ENCODE data around the gene AKNAD1. TPM values are rescaled to one million over a fixed set of nuclear protein-coding genes. Genes with fewer than 3 reads are reported as not detected.

The AKNAD1 gene
- total and polyA plus RNA-seq, 3 experiments from 2014 or later = not detected

DNA sequence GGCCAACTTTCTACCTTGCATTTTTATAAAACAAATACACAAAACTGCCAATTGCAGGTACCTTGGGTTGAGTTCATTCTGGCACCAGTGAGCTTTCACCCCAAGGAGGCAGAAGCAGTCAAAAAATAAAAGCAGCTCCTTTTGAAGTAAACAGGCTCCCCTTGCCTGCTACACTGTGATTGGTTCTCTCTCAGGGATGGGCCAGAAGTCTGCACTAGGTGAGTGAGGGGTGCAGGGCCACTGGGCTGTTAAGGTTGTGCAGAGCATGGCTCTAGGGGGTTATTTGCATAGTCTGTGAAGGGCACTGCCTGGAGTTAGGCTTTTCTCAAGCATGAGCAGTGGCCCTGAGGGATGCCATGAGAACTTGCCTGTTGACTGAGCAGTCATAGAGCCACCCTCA, 39.1 kb downstream of the AKNAD1 start:
- Mint-ChIP-seq H3K27ac (no peak overlapping the region), H3K4me1 (no peaks in the 10 kb centered on the region), H3K36me3 (no peaks in the 10 kb centered on the region), H3K27me3 (peaks cover 1 to 27% of the 10 kb centered on the region in 2 donors), H3K4me3 (no peak overlapping the region), H3K9me3 (no peaks in the 10 kb centered on the region)
- Histone ChIP-seq H3K4me1 (ENCODE audit: insufficient read depth, low read length) (no peaks in the 10 kb centered on the region), H3K4me3 (ENCODE audit: low read length) (no peak overlapping the region), H3K27ac (ENCODE audit: low read depth, low read length) (no peak overlapping the region), H3K27me3 (ENCODE audit: insufficient read depth, low read length, poor library complexity, severe bottlenecking) (no peaks in the 10 kb centered on the region), H3K9me3 (ENCODE audit: low read length) (no peaks in the 10 kb centered on the region), H3K36me3 (ENCODE audit: insufficient read depth, low read length) (no peaks in the 10 kb centered on the region)
- DNase-seq = no peak
- ChIA-PET CTCF (interaction anchor here (2.0 kb wide), 1 partner anchor 10 kb away, joined by 7 read pairs; no protein-coding TSS in a partner anchor), POLR2A (no interaction called here)

DNA sequence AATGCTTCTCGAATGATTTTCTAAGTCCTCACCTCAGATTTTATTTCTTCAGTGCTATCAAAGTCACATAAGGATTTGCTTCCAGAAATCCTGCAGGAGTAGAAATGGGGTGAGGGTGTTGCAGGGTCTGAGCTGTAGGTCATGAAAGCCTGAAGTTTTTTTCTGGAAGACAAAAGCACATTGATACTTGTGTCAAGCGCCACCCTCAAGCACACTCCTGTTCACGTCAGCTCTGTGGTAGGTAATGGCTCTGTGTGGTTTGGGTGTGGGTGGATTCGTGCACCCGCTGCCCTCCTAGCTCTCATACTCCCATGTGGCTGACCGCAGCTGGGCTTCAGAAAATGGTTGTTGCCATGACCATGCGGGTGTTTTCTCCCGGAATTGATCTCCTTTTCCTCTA, 39.9 kb downstream of the AKNAD1 start:
- no peak for DNase-seq
- H3K4me1 ChIP-seq (ENCODE audit: insufficient read depth, low read length) = no peaks in the 10 kb centered on the region

DNA sequence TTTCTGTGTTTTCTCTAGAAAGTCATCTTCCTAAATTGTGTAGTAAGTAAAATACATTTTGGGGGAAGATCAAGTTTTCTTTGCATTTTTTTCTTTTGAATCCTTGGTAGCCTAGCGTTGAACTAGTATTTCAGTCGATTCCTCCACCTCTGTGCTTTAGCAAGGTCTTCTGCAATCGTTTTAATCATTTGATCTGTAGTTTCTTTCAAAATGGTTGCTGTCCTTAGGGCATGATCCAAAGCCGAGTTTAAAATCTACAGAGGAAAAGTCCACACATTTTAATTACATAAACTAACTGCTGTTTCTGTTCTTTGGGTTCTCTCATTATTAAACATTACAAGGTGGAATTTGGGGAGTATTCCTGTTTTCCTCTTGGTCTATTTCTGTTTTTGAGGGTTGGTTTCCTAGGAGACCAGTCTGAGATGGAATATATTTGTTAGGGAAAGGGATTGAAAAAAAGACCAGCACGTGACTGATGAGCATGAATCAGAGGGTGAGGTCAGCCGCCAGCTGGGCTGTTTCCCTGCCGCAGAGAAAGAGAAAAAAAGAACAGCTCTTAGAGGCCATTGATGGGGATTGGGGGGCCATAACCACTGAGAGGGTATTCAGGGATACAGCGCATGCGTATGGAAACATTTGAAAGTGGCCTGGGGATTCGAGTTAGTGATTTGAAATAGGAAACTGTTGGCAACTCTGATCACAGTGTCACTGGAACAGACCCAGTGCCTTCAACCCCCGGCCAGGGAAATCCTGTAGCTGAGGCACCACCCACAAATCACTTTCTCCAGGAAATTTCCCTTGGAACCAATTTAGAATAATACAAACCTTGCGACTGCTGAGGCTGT, 40.6 kb downstream of the AKNAD1 start:
- ChIA-PET CTCF (interaction anchor here (2.0 kb wide), 1 partner anchor 12 kb away, joined by 7 read pairs; no protein-coding TSS in a partner anchor), POLR2A (no interaction called here)
- no peak overlapping the region for H3K27ac ChIP-seq (ENCODE audit: low read depth, low read length)
- H3K27ac Mint-ChIP-seq = no peak overlapping the region
- no peak for DNase-seq
- H3K4me3 Mint-ChIP-seq = no peak overlapping the region
- no peaks in the 10 kb centered on the region for H3K9me3 ChIP-seq (ENCODE audit: low read length)
- peaks cover 0 to 7% (median 0%) of the 10 kb centered on the region in 3 donors for H3K36me3 Mint-ChIP-seq
- no peaks in the 10 kb centered on the region for H3K27me3 ChIP-seq (ENCODE audit: insufficient read depth, low read length, poor library complexity, severe bottlenecking)
- H3K4me1 Mint-ChIP-seq = no peaks in the 10 kb centered on the region
- H3K36me3 ChIP-seq (ENCODE audit: insufficient read depth, low read length) = no peaks in the 10 kb centered on the region
- H3K9me3 Mint-ChIP-seq = no peaks in the 10 kb centered on the region
- H3K27me3 Mint-ChIP-seq = peaks cover 1 to 18% of the 10 kb centered on the region in 2 donors
- no peak overlapping the region for H3K4me3 ChIP-seq (ENCODE audit: low read length)
- no peaks in the 10 kb centered on the region for H3K4me1 ChIP-seq (ENCODE audit: insufficient read depth, low read length)

More for the DNA sequence above, 39.9 kb downstream of the AKNAD1 start:
- Histone ChIP-seq H3K9me3 (ENCODE audit: low read length) (no peaks in the 10 kb centered on the region), H3K27me3 (ENCODE audit: insufficient read depth, low read length, poor library complexity, severe bottlenecking) (no peaks in the 10 kb centered on the region), H3K4me3 (ENCODE audit: low read length) (no peak overlapping the region), H3K27ac (ENCODE audit: low read depth, low read length) (no peak overlapping the region), H3K36me3 (ENCODE audit: insufficient read depth, low read length) (no peaks in the 10 kb centered on the region)
- Mint-ChIP-seq H3K36me3 (peaks cover 0 to under 1% (median 0%) of the 10 kb centered on the region in 3 donors), H3K27ac (no peak overlapping the region), H3K4me1 (no peaks in the 10 kb centered on the region), H3K4me3 (no peak overlapping the region), H3K27me3 (peaks cover 1 to 25% of the 10 kb centered on the region in 2 donors), H3K9me3 (no peaks in the 10 kb centered on the region)
- ChIA-PET CTCF (interaction anchor here (2.0 kb wide), 1 partner anchor 11 kb away, joined by 7 read pairs; no protein-coding TSS in a partner anchor), POLR2A (no interaction called here)

- Mint-ChIP-seq H3K4me3 (no peak overlapping the region), H3K4me1 (no peaks in the 10 kb centered on the region), H3K27ac (no peak overlapping the region), H3K36me3 (peaks cover 0 to 7% (median 0%) of the 10 kb centered on the region in 3 donors), H3K27me3 (peaks cover 1 to 17% of the 10 kb centered on the region in 2 donors), H3K9me3 (no peaks in the 10 kb centered on the region)
- ChIA-PET CTCF (no interaction called here), POLR2A (no interaction called here)
- DNase-seq = no peak
- Histone ChIP-seq H3K4me1 (ENCODE audit: insufficient read depth, low read length) (no peaks in the 10 kb centered on the region), H3K27me3 (ENCODE audit: insufficient read depth, low read length, poor library complexity, severe bottlenecking) (no peaks in the 10 kb centered on the region), H3K9me3 (ENCODE audit: low read length) (no peaks in the 10 kb centered on the region), H3K27ac (ENCODE audit: low read depth, low read length) (no peak overlapping the region), H3K4me3 (ENCODE audit: low read length) (no peak overlapping the region), H3K36me3 (ENCODE audit: insufficient read depth, low read length) (no peaks in the 10 kb centered on the region)
These were observed 41.3 kb downstream of the AKNAD1 start for GRCh38 chr1:108815566-108815965.

DNA sequence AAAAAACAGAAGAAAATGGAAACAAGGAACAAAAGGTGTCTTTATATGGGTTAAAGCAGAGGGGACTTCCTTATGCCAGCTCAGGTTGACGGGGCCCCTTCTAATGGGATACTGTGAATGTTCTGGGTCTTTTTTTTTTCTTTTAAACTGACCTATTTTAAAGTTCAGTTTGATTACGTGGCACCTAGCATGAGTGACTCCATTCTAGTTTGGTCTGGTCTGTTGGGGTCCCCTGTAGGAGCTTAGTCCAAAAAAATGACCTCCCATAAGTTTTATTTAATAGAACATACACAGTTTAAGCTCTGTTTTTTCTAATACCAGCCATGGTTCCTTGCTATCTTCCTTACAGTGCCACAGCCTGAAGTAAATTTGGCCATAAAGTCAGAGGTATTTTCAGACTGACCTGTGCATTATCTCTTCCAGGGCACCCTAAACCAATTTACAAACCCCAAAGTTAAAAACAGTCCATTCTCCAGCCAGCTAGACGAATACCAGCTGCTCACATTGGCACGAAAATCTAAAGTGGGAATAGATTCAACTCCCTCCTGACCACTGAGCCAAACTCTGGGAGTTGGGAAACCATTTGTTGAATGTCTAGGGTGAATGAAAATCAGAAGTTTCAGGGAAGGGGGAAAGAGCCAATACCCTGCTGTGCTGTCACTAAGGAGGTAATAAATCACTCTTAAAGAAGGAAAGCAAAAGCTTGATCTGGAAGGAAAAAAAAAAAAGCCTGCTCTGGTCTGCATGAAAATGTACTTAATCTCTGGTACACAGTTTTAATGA, 42.4 kb downstream of the AKNAD1 start:
- Histone ChIP-seq H3K36me3 (ENCODE audit: insufficient read depth, low read length) (no peaks in the 10 kb centered on the region), H3K9me3 (ENCODE audit: low read length) (no peaks in the 10 kb centered on the region), H3K27me3 (ENCODE audit: insufficient read depth, low read length, poor library complexity, severe bottlenecking) (no peaks in the 10 kb centered on the region), H3K4me1 (ENCODE audit: insufficient read depth, low read length) (no peaks in the 10 kb centered on the region), H3K4me3 (ENCODE audit: low read length) (no peak overlapping the region), H3K27ac (ENCODE audit: low read depth, low read length) (no peak overlapping the region)
- no peak for DNase-seq
- no peak overlapping the region for H3K4me3 Mint-ChIP-seq
- H3K27ac Mint-ChIP-seq = no peak overlapping the region
- peaks cover 1 to 11% of the 10 kb centered on the region in 2 donors for H3K27me3 Mint-ChIP-seq
- H3K4me1 Mint-ChIP-seq = no peaks in the 10 kb centered on the region
- H3K9me3 Mint-ChIP-seq = no peaks in the 10 kb centered on the region
- peaks cover 0 to 18% (median 1%) of the 10 kb centered on the region in 3 donors for H3K36me3 Mint-ChIP-seq
- ChIA-PET POLR2A (no interaction called here), CTCF (no interaction called here)

- CTCF ChIA-PET = interaction anchor here (1.0 to 1.2 kb wide), 2 partner anchors 13 to 15 kb away, joined by 3 to 4 read pairs; no protein-coding TSS in a partner anchor
- H3K27ac Mint-ChIP-seq = no peak overlapping the region
These were observed 43.6 kb downstream of the AKNAD1 start for GRCh38 chr1:108813326-108813725.

GRCh38 chr1:108811611-108812010, 45.3 kb downstream of the AKNAD1 start:
- CTCF ChIA-PET = no interaction called here
- no peak overlapping the region for H3K4me3 Mint-ChIP-seq
- Histone ChIP-seq H3K27me3 (ENCODE audit: insufficient read depth, low read length, poor library complexity, severe bottlenecking) (no peaks in the 10 kb centered on the region), H3K27ac (ENCODE audit: low read depth, low read length) (no peak overlapping the region), H3K4me3 (ENCODE audit: low read length) (no peak overlapping the region), H3K36me3 (ENCODE audit: insufficient read depth, low read length) (no peaks in the 10 kb centered on the region), H3K4me1 (ENCODE audit: insufficient read depth, low read length) (no peaks in the 10 kb centered on the region), H3K9me3 (ENCODE audit: low read length) (no peaks in the 10 kb centered on the region)
- no peaks in the 10 kb centered on the region for H3K4me1 Mint-ChIP-seq
- H3K27ac Mint-ChIP-seq = peak overlapping the region in 1 of 8 donors; percentile 41
- POLR2A ChIA-PET = no interaction called here
- no peaks in the 10 kb centered on the region for H3K27me3 Mint-ChIP-seq
- DNase-seq = no peak
- H3K36me3 Mint-ChIP-seq = peaks cover 3 to 38% (median 6%) of the 10 kb centered on the region in 3 donors
- H3K9me3 Mint-ChIP-seq = no peaks in the 10 kb centered on the region

More at GRCh38 chr1:108813326-108813725, 43.6 kb downstream of the AKNAD1 start:
- Mint-ChIP-seq H3K9me3 (no peaks in the 10 kb centered on the region), H3K36me3 (peaks cover 3 to 27% (median 4%) of the 10 kb centered on the region in 3 donors), H3K27me3 (peaks cover 1 to 4% of the 10 kb centered on the region in 2 donors), H3K4me3 (no peak overlapping the region), H3K4me1 (no peaks in the 10 kb centered on the region)
- DNase-seq = no peak
- no peak overlapping the region for H3K4me3 ChIP-seq (ENCODE audit: low read length)
- no peaks in the 10 kb centered on the region for H3K9me3 ChIP-seq (ENCODE audit: low read length)
- no peaks in the 10 kb centered on the region for H3K4me1 ChIP-seq (ENCODE audit: insufficient read depth, low read length)
- no peak overlapping the region for H3K27ac ChIP-seq (ENCODE audit: low read depth, low read length)
- no peaks in the 10 kb centered on the region for H3K36me3 ChIP-seq (ENCODE audit: insufficient read depth, low read length)
- POLR2A ChIA-PET = interaction anchor here (0.6 kb wide), 1 partner anchor 205 kb away, joined by 4 read pairs; no protein-coding TSS in a partner anchor
- no peaks in the 10 kb centered on the region for H3K27me3 ChIP-seq (ENCODE audit: insufficient read depth, low read length, poor library complexity, severe bottlenecking)

- Histone ChIP-seq H3K9me3 (ENCODE audit: low read length) (no peaks in the 10 kb centered on the region), H3K27me3 (ENCODE audit: insufficient read depth, low read length, poor library complexity, severe bottlenecking) (no peaks in the 10 kb centered on the region), H3K27ac (ENCODE audit: low read depth, low read length) (no peak overlapping the region), H3K4me3 (ENCODE audit: low read length) (no peak overlapping the region), H3K36me3 (ENCODE audit: insufficient read depth, low read length) (peaks cover 12% of the 10 kb centered on the region), H3K4me1 (ENCODE audit: insufficient read depth, low read length) (no peaks in the 10 kb centered on the region)
- H3K27ac Mint-ChIP-seq = peak overlapping the region in 2 of 8 donors; percentile 15 to 38
- H3K36me3 Mint-ChIP-seq = peaks cover 3 to 66% (median 13%) of the 10 kb centered on the region in 3 donors
- CTCF ChIA-PET = no interaction called here
- no peak for DNase-seq
- H3K4me3 Mint-ChIP-seq = no peak overlapping the region
- POLR2A ChIA-PET = no interaction called here
- no peaks in the 10 kb centered on the region for H3K27me3 Mint-ChIP-seq
- no peaks in the 10 kb centered on the region for H3K4me1 Mint-ChIP-seq
- no peaks in the 10 kb centered on the region for H3K9me3 Mint-ChIP-seq
These were observed 48.5 kb downstream of the AKNAD1 start for GRCh38 chr1:108808438-108808837.
